Suprapubic skin (tissue), 4 donors: ENCODE measurements around the gene SNX9. TPM values are rescaled to one million over a fixed set of nuclear protein-coding genes. Genes with fewer than 3 reads are reported as not detected.

Source experiments
- DNase-seq, 2 donors: peaks; one replicate each; pipeline ENCODE4 v3.0.0-alpha.2; 2019; ENCODE audit warnings: low spot score in 2 of 2
- H3K27ac ChIP-seq: fragments of 200-600 bp; sonication (generic); one replicate; pipeline ENCODE4 v1.5.1; 2019
- H3K27me3 ChIP-seq: fragments of 200-600 bp; sonication (generic); one replicate; pipeline ENCODE4 v1.5.1; 2019
- H3K36me3 ChIP-seq: fragments of 200-600 bp; sonication (generic); one replicate; pipeline ENCODE4 v1.5.1; 2019
- H3K4me1 ChIP-seq: fragments of 200-600 bp; sonication (generic); one replicate; pipeline ENCODE4 v1.5.1; 2019
- H3K4me3 ChIP-seq: fragments of 200-600 bp; sonication (generic); one replicate; pipeline ENCODE4 v1.5.1; 2019; ENCODE audit warnings: mild to moderate bottlenecking
- H3K9me3 ChIP-seq: fragments of 200-600 bp; sonication (generic); one replicate; pipeline ENCODE4 v1.5.1; 2019
- EP300 ChIP-seq: sonication (generic); formaldehyde crosslinking; IDR thresholded peaks from one replicate; pipeline ENCODE4 v1.6.1; 2017; ENCODE audit warnings: antibody characterized with exemption
- POLR2A ChIP-seq, 2 donors: fragments of 450-650 bp; IDR thresholded peaks; one replicate each; pipeline ENCODE4 v1.6.1; 2017; ENCODE audit warnings: antibody characterized with exemption in 2 of 2, mild to moderate bottlenecking in 2 of 2, moderate library complexity in 2 of 2
- POLR2AphosphoS5 ChIP-seq, 3 donors: sonication (generic); formaldehyde crosslinking; IDR thresholded peaks; one replicate each; pipeline ENCODE4 v1.6.1; 2017; ENCODE audit warnings: antibody characterized with exemption in 3 of 3
- WGBS: methylation state at CpG from one replicate; pipeline ENCODE4 v1.1.5; 2018; 5-methylcytosine and 5-hydroxymethylcytosine counted together
- total RNA-seq, 4 donors: library from RNA; depleted of rRNA; stranded (reverse); fragments of >200 nt; gene quantifications; one replicate each; pipeline ENCODE4 v1.1.0, GENCODE V29; 2016
- TF ChIP-seq, protein P1 (sequence below), 2 donors: fragments of 200-600 bp in 1 of 2; fragments of 450-650 bp in 1 of 2; sonication (generic) in 1 of 2; IDR thresholded peaks; one replicate each; pipeline ENCODE4 v1.5.1; 2016 to 2019; ENCODE audit warnings: antibody characterized with exemption in 2 of 2, mild to moderate bottlenecking in 1 of 2, moderate library complexity in 1 of 2

The SNX9 gene
- total RNA-seq, 4 donors from 2014 or later = 30.4 to 44.2 (median 35.8) TPM

DNA sequence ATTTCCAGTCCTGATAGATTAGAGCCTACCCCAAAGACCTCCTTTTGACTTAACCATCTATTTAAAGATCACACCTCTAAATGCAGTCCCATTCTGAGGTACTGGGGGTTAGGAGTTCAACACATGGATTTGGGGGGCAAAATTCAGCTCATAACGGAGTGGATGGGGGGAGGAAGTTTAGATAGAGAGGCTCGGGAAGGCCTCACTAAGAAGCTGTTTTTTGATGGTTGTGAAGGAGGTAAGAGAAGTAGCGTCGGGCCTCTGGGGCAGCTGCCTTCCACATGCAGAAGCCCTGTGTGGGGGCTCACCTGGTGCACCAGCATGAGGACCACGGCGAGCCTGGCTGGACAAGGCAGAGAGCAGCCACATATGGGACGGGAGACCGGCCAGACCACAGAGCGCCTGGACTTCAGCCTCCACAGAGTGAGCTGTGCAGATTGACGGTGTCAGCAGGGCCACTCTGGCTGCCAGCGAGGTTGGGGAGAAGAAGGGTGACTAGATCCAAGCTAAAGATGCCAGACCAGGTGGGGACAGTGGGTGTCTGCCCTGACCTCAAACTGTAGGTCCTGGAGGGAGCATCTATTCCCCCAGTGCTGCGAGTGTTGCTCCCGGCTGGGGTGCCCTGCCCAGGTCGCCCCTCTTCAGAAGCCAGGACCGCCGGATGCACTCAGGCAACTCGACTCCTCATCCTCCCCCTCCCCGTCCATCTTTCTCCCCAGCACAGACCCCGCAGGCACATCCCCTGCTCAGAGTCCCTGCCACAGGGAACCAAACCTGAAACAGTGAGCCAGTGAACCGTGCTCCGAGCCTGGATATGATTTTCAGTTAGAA is 153.5 kb downstream of the SNX9 start:
- no peak overlapping the region for H3K4me3 ChIP-seq
- no peaks in the 10 kb centered on the region for H3K27me3 ChIP-seq
- no peaks in the 10 kb centered on the region for H3K36me3 ChIP-seq
- H3K9me3 ChIP-seq = no peaks in the 10 kb centered on the region
- peak in 1 of 2 donors; percentile 65 for DNase-seq
- no peak overlapping the region for H3K27ac ChIP-seq
- no peak for TF ChIP-seq EP300
- TF ChIP-seq, protein P1, sequence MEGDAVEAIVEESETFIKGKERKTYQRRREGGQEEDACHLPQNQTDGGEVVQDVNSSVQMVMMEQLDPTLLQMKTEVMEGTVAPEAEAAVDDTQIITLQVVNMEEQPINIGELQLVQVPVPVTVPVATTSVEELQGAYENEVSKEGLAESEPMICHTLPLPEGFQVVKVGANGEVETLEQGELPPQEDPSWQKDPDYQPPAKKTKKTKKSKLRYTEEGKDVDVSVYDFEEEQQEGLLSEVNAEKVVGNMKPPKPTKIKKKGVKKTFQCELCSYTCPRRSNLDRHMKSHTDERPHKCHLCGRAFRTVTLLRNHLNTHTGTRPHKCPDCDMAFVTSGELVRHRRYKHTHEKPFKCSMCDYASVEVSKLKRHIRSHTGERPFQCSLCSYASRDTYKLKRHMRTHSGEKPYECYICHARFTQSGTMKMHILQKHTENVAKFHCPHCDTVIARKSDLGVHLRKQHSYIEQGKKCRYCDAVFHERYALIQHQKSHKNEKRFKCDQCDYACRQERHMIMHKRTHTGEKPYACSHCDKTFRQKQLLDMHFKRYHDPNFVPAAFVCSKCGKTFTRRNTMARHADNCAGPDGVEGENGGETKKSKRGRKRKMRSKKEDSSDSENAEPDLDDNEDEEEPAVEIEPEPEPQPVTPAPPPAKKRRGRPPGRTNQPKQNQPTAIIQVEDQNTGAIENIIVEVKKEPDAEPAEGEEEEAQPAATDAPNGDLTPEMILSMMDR (IDR thresholded peaks at IDR 0.05) = no peak
- H3K4me1 ChIP-seq = peaks cover 8% of the 10 kb centered on the region
- 90% methylated on average over 21 of the region's 21 CpGs for WGBS

DNA sequence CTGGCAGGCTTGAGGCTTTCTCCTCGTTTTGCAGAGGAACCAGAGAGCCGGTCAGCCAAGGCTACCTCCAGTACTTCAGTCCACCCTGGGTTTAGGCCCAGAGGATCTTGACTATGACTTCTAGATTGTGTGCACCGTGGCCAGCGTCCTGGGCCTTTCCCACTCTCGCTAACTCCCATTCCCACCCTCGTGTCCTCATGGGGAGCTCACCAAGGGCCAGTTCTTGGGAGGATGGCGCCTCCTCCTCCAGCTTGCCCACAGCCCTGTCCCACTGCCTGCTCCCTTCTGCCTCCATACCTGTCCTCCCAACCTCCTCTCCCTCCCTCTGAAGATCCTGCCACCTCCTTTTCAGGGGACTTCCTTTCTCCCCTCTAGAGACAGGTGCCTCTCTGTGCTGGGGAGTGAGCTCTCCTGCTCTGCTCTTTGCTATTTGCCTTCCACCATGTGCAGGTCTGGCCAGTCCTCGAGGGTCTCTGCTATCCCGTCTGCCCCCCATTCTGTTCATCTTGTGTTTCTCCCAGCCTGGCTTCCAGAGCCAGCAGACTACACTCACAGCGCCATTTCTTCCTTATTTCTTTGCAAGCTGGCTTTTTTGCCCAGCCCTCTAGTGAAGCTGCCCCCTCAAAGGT is 154.2 kb downstream of the SNX9 start:
- 88% methylated on average over 10 of the region's 10 CpGs for WGBS
- Histone ChIP-seq H3K4me3 (no peak overlapping the region), H3K4me1 (peaks cover 12% of the 10 kb centered on the region), H3K36me3 (no peaks in the 10 kb centered on the region), H3K9me3 (no peaks in the 10 kb centered on the region), H3K27ac (no peak overlapping the region), H3K27me3 (no peaks in the 10 kb centered on the region)
- TF ChIP-seq EP300 (no peak), POLR2A (IDR thresholded peaks at IDR 0.05) (no peak), POLR2AphosphoS5 (IDR thresholded peaks at IDR 0.05) (no peak)
- peak in 1 of 2 donors; percentile 61 for DNase-seq

DNA sequence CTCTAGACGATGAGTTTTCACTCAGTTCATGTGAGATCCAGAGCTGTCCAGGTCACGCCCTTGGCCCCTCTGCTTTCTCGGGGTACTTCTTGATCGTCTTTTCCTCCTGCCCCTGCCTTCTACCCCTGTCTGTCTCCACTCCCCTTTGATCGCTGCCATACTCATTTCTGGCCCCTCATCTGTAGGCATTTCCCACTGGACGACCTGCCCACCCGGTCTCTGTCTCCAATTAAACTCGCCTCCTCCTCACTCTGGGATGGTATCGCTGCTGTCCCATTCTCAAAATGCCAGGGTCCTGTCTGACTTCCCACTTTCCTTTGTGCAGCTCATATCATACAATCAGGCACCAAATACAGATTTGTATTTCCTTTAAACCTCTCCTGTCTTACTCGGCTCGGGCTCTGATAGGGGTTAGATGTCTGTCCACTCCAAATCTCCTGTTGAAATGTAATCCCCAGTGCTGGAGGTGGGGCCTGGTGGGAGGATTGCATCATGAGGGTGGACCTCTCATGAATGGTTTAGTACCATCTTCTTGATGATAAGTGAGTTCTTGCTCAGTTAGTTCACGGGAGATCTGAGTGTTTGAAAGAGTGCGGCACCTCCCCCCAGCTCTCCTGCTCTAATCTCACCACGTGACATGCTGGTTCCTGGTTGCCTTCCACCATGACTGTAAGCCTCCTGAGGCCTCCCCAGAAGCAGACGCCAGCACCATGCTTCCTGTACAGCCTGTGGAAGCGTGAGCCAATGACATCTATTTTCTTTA is 155.2 kb downstream of the SNX9 start:
- 84% methylated on average over 16 of the region's 16 CpGs for WGBS
- no peak for TF ChIP-seq POLR2A (IDR thresholded peaks at IDR 0.05)
- TF ChIP-seq, protein P1 (IDR thresholded peaks at IDR 0.05) = no peak
- no peak for TF ChIP-seq EP300
- TF ChIP-seq POLR2AphosphoS5 (IDR thresholded peaks at IDR 0.05) = no peak
- Histone ChIP-seq H3K36me3 (no peaks in the 10 kb centered on the region), H3K9me3 (no peaks in the 10 kb centered on the region), H3K4me3 (no peak overlapping the region), H3K27ac (no peak overlapping the region), H3K4me1 (peaks cover 21% of the 10 kb centered on the region), H3K27me3 (no peaks in the 10 kb centered on the region)
- DNase-seq = peak in 1 of 2 donors; percentile 53

DNA sequence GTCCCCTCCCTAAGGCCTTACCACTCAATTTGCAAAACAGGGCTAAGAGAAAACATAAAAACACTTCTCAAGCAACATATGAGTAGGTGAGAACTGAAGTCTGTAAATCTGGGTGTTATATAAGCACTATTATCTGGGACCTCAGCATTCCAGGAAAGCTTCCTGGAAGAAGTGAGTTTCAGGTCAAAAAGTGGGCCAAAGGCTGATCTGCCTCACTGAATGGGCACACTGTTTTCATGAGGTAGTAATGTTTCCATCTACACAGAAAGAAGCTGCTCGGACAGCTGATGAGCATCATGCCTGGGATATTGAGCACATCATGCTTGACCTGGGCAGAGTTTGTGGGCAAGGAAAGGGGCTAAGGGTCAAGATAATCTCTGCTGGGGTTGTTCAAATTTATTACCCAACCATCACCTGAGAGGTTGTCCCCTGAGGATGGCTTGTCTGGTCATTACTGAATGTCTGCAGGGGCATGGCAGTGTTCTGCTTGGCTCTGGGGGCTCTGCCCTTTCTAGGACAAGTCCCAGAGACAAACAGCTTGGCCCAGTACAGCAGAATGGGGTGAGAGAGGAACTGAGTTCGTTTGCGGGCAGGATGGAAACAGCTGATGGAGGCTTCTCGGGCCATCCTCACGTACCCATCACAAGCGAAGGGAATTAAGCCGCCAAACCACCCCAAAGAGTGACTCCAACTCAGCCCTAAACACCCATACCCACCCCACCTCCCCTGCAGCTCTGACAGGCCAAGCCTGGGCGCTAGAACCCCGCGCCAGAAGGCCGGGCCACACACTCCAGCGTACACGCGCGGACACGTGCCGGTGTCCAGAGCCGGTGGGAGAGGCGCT is 157.5 kb downstream of the SNX9 start:
- peaks cover 28% of the 10 kb centered on the region for H3K4me1 ChIP-seq
- DNase-seq = peak in 1 of 2 donors; percentile 55
- TF ChIP-seq, protein P1 (IDR thresholded peaks at IDR 0.05) = no peak
- no peak for TF ChIP-seq EP300
- TF ChIP-seq POLR2A (IDR thresholded peaks at IDR 0.05) = no peak
- no peak for TF ChIP-seq POLR2AphosphoS5 (IDR thresholded peaks at IDR 0.05)
- 74% methylated on average over 11 of the region's 19 CpGs for WGBS
- H3K9me3 ChIP-seq = no peaks in the 10 kb centered on the region
- H3K27ac ChIP-seq = peak overlapping the region; percentile 52
- H3K27me3 ChIP-seq = no peaks in the 10 kb centered on the region
- H3K36me3 ChIP-seq = no peaks in the 10 kb centered on the region
- peak overlapping the region; percentile 72 for H3K4me3 ChIP-seq

DNA sequence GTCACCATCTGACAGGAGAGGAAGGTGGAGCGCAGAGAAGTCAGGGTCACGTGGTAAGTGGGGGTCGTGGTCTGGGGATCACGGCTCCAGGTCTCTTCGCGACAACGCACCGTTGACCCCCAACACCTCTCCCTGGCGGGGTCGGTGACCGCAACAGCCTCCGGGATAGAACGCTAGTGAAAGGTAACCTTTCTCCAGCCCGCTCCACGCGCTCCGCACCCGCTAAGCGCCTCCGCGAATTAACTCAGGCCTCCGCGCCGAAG is 158.0 kb downstream of the SNX9 start:
- H3K9me3 ChIP-seq = no peaks in the 10 kb centered on the region
- H3K36me3 ChIP-seq = no peaks in the 10 kb centered on the region
- H3K27me3 ChIP-seq = no peaks in the 10 kb centered on the region
- H3K27ac ChIP-seq = peak overlapping the region; percentile 52
- DNase-seq = peak in 1 of 2 donors; percentile 70
- peak overlapping the region; percentile 72 for H3K4me3 ChIP-seq
- peaks cover 33% of the 10 kb centered on the region for H3K4me1 ChIP-seq
- 9% methylated on average over 10 of the region's 24 CpGs for WGBS
- TF ChIP-seq POLR2AphosphoS5 (IDR thresholded peaks at IDR 0.05) = no peak
- TF ChIP-seq EP300 = no peak
- TF ChIP-seq POLR2A (IDR thresholded peaks at IDR 0.05) = no peak
- TF ChIP-seq, protein P1 (IDR thresholded peaks at IDR 0.05) = no peak
